Measurements from ENCODE around the gene SCPEP1.

Gene SCPEP1

GRCh38 chr17:57037411-57037810 is 59.5 kb downstream of the SCPEP1 start:
- H3K27me3 ChIP-seq (ENCODE audit: control insufficient read depth, insufficient read depth, low read length, poor library complexity, severe bottlenecking), result no peaks in the 10 kb centered on the region
- no CpG with 5 or more reads among the region's 1 CpG for WGBS, 2 experiments
- no peak overlapping the region for H3K4me3 ChIP-seq (ENCODE audit: insufficient read depth, low read depth, low read length)
- no peaks in the 10 kb centered on the region for H3K36me3 ChIP-seq (ENCODE audit: control insufficient read depth, insufficient read depth, low read length)
- no peak overlapping the region for H3K27ac ChIP-seq (ENCODE audit: insufficient read depth, low read depth, low read length, poor library complexity, severe bottlenecking)
- H3K4me1 ChIP-seq (ENCODE audit: control insufficient read depth, insufficient read depth, low read length), result no peaks in the 10 kb centered on the region
- no peaks in the 10 kb centered on the region for H3K9me3 ChIP-seq (ENCODE audit: control insufficient read depth, low read length)

- Histone ChIP-seq H3K27me3 (ENCODE audit: control insufficient read depth, insufficient read depth, low read length, poor library complexity, severe bottlenecking) (no peaks in the 10 kb centered on the region), H3K4me1 (ENCODE audit: control insufficient read depth, insufficient read depth, low read length) (no peaks in the 10 kb centered on the region), H3K27ac (ENCODE audit: insufficient read depth, low read depth, low read length, poor library complexity, severe bottlenecking) (no peak overlapping the region), H3K9me3 (ENCODE audit: control insufficient read depth, low read length) (no peaks in the 10 kb centered on the region), H3K4me3 (ENCODE audit: insufficient read depth, low read depth, low read length) (no peak overlapping the region), H3K36me3 (ENCODE audit: control insufficient read depth, insufficient read depth, low read length) (no peaks in the 10 kb centered on the region)
- WGBS, 2 experiments, result 88 to 94% methylated on average over 3 of the region's 3 CpGs
These were observed 60.6 kb downstream of the SCPEP1 start for GRCh38 chr17:57038486-57038885.

GRCh38 chr17:57040571-57040970 is 62.6 kb downstream of the SCPEP1 start:
- no peaks in the 10 kb centered on the region for H3K9me3 ChIP-seq (ENCODE audit: control insufficient read depth, low read length)
- WGBS, 2 experiments, result 96 to 100% methylated on average over 2 of the region's 2 CpGs
- H3K4me3 ChIP-seq (ENCODE audit: insufficient read depth, low read depth, low read length), result no peak overlapping the region
- no peaks in the 10 kb centered on the region for H3K27me3 ChIP-seq (ENCODE audit: control insufficient read depth, insufficient read depth, low read length, poor library complexity, severe bottlenecking)
- H3K27ac ChIP-seq (ENCODE audit: insufficient read depth, low read depth, low read length, poor library complexity, severe bottlenecking), result no peak overlapping the region
- no peaks in the 10 kb centered on the region for H3K36me3 ChIP-seq (ENCODE audit: control insufficient read depth, insufficient read depth, low read length)
- H3K4me1 ChIP-seq (ENCODE audit: control insufficient read depth, insufficient read depth, low read length), result no peaks in the 10 kb centered on the region

- 92 to 93% methylated on average over 4 of the region's 4 CpGs for WGBS, 2 experiments
- H3K9me3 ChIP-seq (ENCODE audit: control insufficient read depth, low read length), result no peaks in the 10 kb centered on the region
- no peaks in the 10 kb centered on the region for H3K4me1 ChIP-seq (ENCODE audit: control insufficient read depth, insufficient read depth, low read length)
- H3K27me3 ChIP-seq (ENCODE audit: control insufficient read depth, insufficient read depth, low read length, poor library complexity, severe bottlenecking), result no peaks in the 10 kb centered on the region
- H3K36me3 ChIP-seq (ENCODE audit: control insufficient read depth, insufficient read depth, low read length), result no peaks in the 10 kb centered on the region
- H3K4me3 ChIP-seq (ENCODE audit: insufficient read depth, low read depth, low read length), result no peak overlapping the region
- H3K27ac ChIP-seq (ENCODE audit: insufficient read depth, low read depth, low read length, poor library complexity, severe bottlenecking), result no peak overlapping the region
These were observed 65.3 kb downstream of the SCPEP1 start for GRCh38 chr17:57043276-57043675.

GRCh38 chr17:57044976-57045867 is 67.3 kb downstream of the SCPEP1 start:
- Histone ChIP-seq H3K27me3 (ENCODE audit: control insufficient read depth, insufficient read depth, low read length, poor library complexity, severe bottlenecking) (no peaks in the 10 kb centered on the region), H3K36me3 (ENCODE audit: control insufficient read depth, insufficient read depth, low read length) (no peaks in the 10 kb centered on the region), H3K27ac (ENCODE audit: insufficient read depth, low read depth, low read length, poor library complexity, severe bottlenecking) (no peak overlapping the region), H3K9me3 (ENCODE audit: control insufficient read depth, low read length) (no peaks in the 10 kb centered on the region), H3K4me1 (ENCODE audit: control insufficient read depth, insufficient read depth, low read length) (no peaks in the 10 kb centered on the region), H3K4me3 (ENCODE audit: insufficient read depth, low read depth, low read length) (no peak overlapping the region)
- WGBS, 2 experiments, result 96% methylated on average over 49 of the region's 49 CpGs

- H3K4me1 ChIP-seq (ENCODE audit: control insufficient read depth, insufficient read depth, low read length), result no peaks in the 10 kb centered on the region
- H3K36me3 ChIP-seq (ENCODE audit: control insufficient read depth, insufficient read depth, low read length), result no peaks in the 10 kb centered on the region
- H3K27me3 ChIP-seq (ENCODE audit: control insufficient read depth, insufficient read depth, low read length, poor library complexity, severe bottlenecking), result no peaks in the 10 kb centered on the region
- no peak overlapping the region for H3K4me3 ChIP-seq (ENCODE audit: insufficient read depth, low read depth, low read length)
- no peak overlapping the region for H3K27ac ChIP-seq (ENCODE audit: insufficient read depth, low read depth, low read length, poor library complexity, severe bottlenecking)
- no peaks in the 10 kb centered on the region for H3K9me3 ChIP-seq (ENCODE audit: control insufficient read depth, low read length)
- WGBS, 2 experiments, result 93 to 94% methylated on average over 69 of the region's 69 CpGs
These were observed 68.2 kb downstream of the SCPEP1 start for GRCh38 chr17:57045868-57046704.

GRCh38 chr17:57046749-57047148 is 68.8 kb downstream of the SCPEP1 start:
- 95 to 96% methylated on average over 18 of the region's 18 CpGs for WGBS, 2 experiments
- Histone ChIP-seq H3K9me3 (ENCODE audit: control insufficient read depth, low read length) (no peaks in the 10 kb centered on the region), H3K4me3 (ENCODE audit: insufficient read depth, low read depth, low read length) (no peak overlapping the region), H3K27me3 (ENCODE audit: control insufficient read depth, insufficient read depth, low read length, poor library complexity, severe bottlenecking) (no peaks in the 10 kb centered on the region), H3K27ac (ENCODE audit: insufficient read depth, low read depth, low read length, poor library complexity, severe bottlenecking) (no peak overlapping the region), H3K36me3 (ENCODE audit: control insufficient read depth, insufficient read depth, low read length) (no peaks in the 10 kb centered on the region), H3K4me1 (ENCODE audit: control insufficient read depth, insufficient read depth, low read length) (no peaks in the 10 kb centered on the region)

- Histone ChIP-seq H3K27me3 (ENCODE audit: control insufficient read depth, insufficient read depth, low read length, poor library complexity, severe bottlenecking) (no peaks in the 10 kb centered on the region), H3K4me3 (ENCODE audit: insufficient read depth, low read depth, low read length) (no peak overlapping the region)
- WGBS, 2 experiments, result 88 to 93% methylated on average over 2 of the region's 2 CpGs
These were observed 70.2 kb downstream of the SCPEP1 start for GRCh38 chr17:57048096-57048495.

GRCh38 chr17:57050306-57050705 is 72.4 kb downstream of the SCPEP1 start:
- Histone ChIP-seq H3K27me3 (ENCODE audit: control insufficient read depth, insufficient read depth, low read length, poor library complexity, severe bottlenecking) (no peaks in the 10 kb centered on the region), H3K4me1 (ENCODE audit: control insufficient read depth, insufficient read depth, low read length) (no peaks in the 10 kb centered on the region), H3K4me3 (ENCODE audit: insufficient read depth, low read depth, low read length) (no peak overlapping the region), H3K9me3 (ENCODE audit: control insufficient read depth, low read length) (no peaks in the 10 kb centered on the region), H3K27ac (ENCODE audit: insufficient read depth, low read depth, low read length, poor library complexity, severe bottlenecking) (no peak overlapping the region), H3K36me3 (ENCODE audit: control insufficient read depth, insufficient read depth, low read length) (no peaks in the 10 kb centered on the region)
- 86 to 87% methylated on average over 5 of the region's 5 CpGs for WGBS, 2 experiments

More at GRCh38 chr17:57048096-57048495, 70.2 kb downstream of the SCPEP1 start:
- H3K36me3 ChIP-seq (ENCODE audit: control insufficient read depth, insufficient read depth, low read length), result no peaks in the 10 kb centered on the region
- H3K27ac ChIP-seq (ENCODE audit: insufficient read depth, low read depth, low read length, poor library complexity, severe bottlenecking), result no peak overlapping the region
- no peaks in the 10 kb centered on the region for H3K9me3 ChIP-seq (ENCODE audit: control insufficient read depth, low read length)
- H3K4me1 ChIP-seq (ENCODE audit: control insufficient read depth, insufficient read depth, low read length), result no peaks in the 10 kb centered on the region

GRCh38 chr17:57051886-57052361 is 74.0 kb downstream of the SCPEP1 start:
- H3K27ac ChIP-seq (ENCODE audit: insufficient read depth, low read depth, low read length, poor library complexity, severe bottlenecking), result no peak overlapping the region

More at GRCh38 chr17:57051886-57052361, 74.0 kb downstream of the SCPEP1 start:
- H3K27me3 ChIP-seq (ENCODE audit: control insufficient read depth, insufficient read depth, low read length, poor library complexity, severe bottlenecking), result no peaks in the 10 kb centered on the region
- no peak overlapping the region for H3K4me3 ChIP-seq (ENCODE audit: insufficient read depth, low read depth, low read length)
- no peaks in the 10 kb centered on the region for H3K36me3 ChIP-seq (ENCODE audit: control insufficient read depth, insufficient read depth, low read length)
- 68 to 82% methylated on average over 5 of the region's 5 CpGs for WGBS, 2 experiments
- H3K4me1 ChIP-seq (ENCODE audit: control insufficient read depth, insufficient read depth, low read length), result no peaks in the 10 kb centered on the region
- no peaks in the 10 kb centered on the region for H3K9me3 ChIP-seq (ENCODE audit: control insufficient read depth, low read length)

Measured in ectodermal cell (in vitro differentiated cells).